MCF 10A (cell line): ENCODE data around the gene ARMC6. TPM values are rescaled to one million over a fixed set of nuclear protein-coding genes. Genes with fewer than 3 reads are reported as not detected.

Source experiments
- BruUV-seq: library from RNA; stranded (reverse); fragments of 400-500 nt; replicated peaks from 2 replicates; lab custom pipeline; 2021; lab: Mats Ljungman, UMichigan
- CTCF ChIA-PET: fragments of 300-600 bp; sonication (Branson Sonifier 250); formaldehyde crosslinking; extraction: SDS; loops from one replicate; lab custom pipeline; 2021; ENCODE audit warnings: antibody characterized with exemption, inconsistent platforms; lab: Yijun Ruan, JAX
- POLR2A ChIA-PET: fragments of 300-600, 350-650 bp; sonication (Branson Sonifier 250); formaldehyde crosslinking; extraction: SDS; loops from one replicate; lab custom pipeline; 2020; ENCODE audit warnings: antibody characterized with exemption, inconsistent platforms; lab: Yijun Ruan, JAX
- DNase-seq: peaks from one replicate; pipeline ENCODE4 v3.0.0-alpha.2; 2018; ENCODE audit not compliant: unreplicated experiment
- H3K27ac Mint-ChIP-seq: one replicate; pipeline ENCODE4 v1.8.0; 2022; ENCODE audit warnings: mild to moderate bottlenecking, low read depth, mixed read lengths; ENCODE audit not compliant: unreplicated experiment
- H3K27me3 Mint-ChIP-seq: one replicate; pipeline ENCODE4 v1.8.0; 2022; ENCODE audit warnings: mixed read lengths; ENCODE audit not compliant: insufficient read depth, unreplicated experiment
- H3K36me3 Mint-ChIP-seq: one replicate; pipeline ENCODE4 v1.8.0; 2022; ENCODE audit warnings: mild to moderate bottlenecking, moderate library complexity, mixed read lengths; ENCODE audit not compliant: insufficient read depth, unreplicated experiment
- H3K4me1 Mint-ChIP-seq: one replicate; pipeline ENCODE4 v1.8.0; 2022; ENCODE audit warnings: mixed read lengths; ENCODE audit not compliant: insufficient read depth, unreplicated experiment
- H3K4me3 Mint-ChIP-seq: one replicate; pipeline ENCODE4 v1.8.0; 2022; ENCODE audit warnings: mild to moderate bottlenecking, moderate library complexity, mixed read lengths; ENCODE audit not compliant: unreplicated experiment
- H3K9me3 Mint-ChIP-seq: one replicate; pipeline ENCODE4 v1.8.0; 2022; ENCODE audit warnings: mixed read lengths; ENCODE audit not compliant: unreplicated experiment
- intact Hi-C: fragments of 100-400 bp; cut with micrococcal nuclease; formaldehyde crosslinking; loops from 2 replicates; pipeline ENCODE4 v1.14.1; 2022
- total RNA-seq: library from RNA; stranded (reverse); gene quantifications from 2 replicates; pipeline ENCODE4 v1.2.3, GENCODE V29; 2022
- TF ChIP-seq, protein P1 (sequence below): fragments of 200-600 bp; IDR thresholded peaks from one replicate; pipeline ENCODE4 v1.8.0; 2022; ENCODE audit warnings: antibody characterized with exemption, mild to moderate bottlenecking; ENCODE audit not compliant: unreplicated experiment

Gene ARMC6
- total RNA-seq, 1 experiment from 2014 or later = 37.1 TPM

DNA sequence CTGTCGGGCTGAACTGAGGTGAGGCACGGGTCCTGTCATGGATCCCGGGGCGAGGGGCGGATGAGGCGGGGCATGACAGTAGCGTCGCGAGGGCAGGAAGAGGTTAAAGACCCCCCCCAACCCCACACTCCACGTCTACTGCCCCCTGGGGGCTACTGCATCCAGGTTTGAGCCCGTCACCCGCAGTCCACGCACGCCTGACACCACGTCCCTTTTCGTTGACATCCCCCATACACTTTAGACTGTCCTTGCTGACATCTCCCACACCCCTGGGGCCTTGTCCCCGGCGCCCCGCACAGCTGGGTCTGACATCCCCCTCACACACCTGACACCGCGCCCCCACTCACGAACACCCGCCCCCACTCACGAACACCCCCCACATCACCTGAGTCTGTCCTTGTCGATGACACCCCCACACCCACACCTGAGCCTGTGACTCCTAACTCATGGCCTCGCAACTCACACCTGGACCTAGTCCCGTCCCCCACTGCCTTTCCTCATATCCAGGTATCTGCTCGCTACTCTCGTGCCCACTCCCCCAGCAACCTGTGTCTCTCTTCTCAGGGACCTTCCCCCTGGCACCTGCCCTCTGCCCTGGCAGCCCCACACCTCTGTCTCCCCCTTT, 30.8 kb downstream of the ARMC6 start:
- POLR2A ChIA-PET = interaction anchor here (0.5 to 1.6 kb wide), 8 partner anchors 11 to 847 kb away, joined by 3 to 7 read pairs (median 3); no protein-coding TSS in a partner anchor
- Mint-ChIP-seq H3K27ac (peak overlapping the region; percentile 5), H3K9me3 (no peaks in the 10 kb centered on the region), H3K4me1 (peaks cover 15% of the 10 kb centered on the region), H3K27me3 (no peaks in the 10 kb centered on the region), H3K36me3 (peaks cover 11% of the 10 kb centered on the region), H3K4me3 (peak overlapping the region; percentile 83)
- DNase-seq = no peak
- CTCF ChIA-PET = interaction anchor here (0.6 to 1.5 kb wide), 3 partner anchors 11 to 127 kb away, joined by 3 to 4 read pairs (median 4); no protein-coding TSS in a partner anchor
- no TSS peak for BruUV-seq
- intact Hi-C loops = loop anchor here (5.0 kb wide), 1 partner anchor 73 kb away; the partner anchor contains the start of gene TMEM161A
- TF ChIP-seq, protein P1, sequence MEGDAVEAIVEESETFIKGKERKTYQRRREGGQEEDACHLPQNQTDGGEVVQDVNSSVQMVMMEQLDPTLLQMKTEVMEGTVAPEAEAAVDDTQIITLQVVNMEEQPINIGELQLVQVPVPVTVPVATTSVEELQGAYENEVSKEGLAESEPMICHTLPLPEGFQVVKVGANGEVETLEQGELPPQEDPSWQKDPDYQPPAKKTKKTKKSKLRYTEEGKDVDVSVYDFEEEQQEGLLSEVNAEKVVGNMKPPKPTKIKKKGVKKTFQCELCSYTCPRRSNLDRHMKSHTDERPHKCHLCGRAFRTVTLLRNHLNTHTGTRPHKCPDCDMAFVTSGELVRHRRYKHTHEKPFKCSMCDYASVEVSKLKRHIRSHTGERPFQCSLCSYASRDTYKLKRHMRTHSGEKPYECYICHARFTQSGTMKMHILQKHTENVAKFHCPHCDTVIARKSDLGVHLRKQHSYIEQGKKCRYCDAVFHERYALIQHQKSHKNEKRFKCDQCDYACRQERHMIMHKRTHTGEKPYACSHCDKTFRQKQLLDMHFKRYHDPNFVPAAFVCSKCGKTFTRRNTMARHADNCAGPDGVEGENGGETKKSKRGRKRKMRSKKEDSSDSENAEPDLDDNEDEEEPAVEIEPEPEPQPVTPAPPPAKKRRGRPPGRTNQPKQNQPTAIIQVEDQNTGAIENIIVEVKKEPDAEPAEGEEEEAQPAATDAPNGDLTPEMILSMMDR = no peak

DNA sequence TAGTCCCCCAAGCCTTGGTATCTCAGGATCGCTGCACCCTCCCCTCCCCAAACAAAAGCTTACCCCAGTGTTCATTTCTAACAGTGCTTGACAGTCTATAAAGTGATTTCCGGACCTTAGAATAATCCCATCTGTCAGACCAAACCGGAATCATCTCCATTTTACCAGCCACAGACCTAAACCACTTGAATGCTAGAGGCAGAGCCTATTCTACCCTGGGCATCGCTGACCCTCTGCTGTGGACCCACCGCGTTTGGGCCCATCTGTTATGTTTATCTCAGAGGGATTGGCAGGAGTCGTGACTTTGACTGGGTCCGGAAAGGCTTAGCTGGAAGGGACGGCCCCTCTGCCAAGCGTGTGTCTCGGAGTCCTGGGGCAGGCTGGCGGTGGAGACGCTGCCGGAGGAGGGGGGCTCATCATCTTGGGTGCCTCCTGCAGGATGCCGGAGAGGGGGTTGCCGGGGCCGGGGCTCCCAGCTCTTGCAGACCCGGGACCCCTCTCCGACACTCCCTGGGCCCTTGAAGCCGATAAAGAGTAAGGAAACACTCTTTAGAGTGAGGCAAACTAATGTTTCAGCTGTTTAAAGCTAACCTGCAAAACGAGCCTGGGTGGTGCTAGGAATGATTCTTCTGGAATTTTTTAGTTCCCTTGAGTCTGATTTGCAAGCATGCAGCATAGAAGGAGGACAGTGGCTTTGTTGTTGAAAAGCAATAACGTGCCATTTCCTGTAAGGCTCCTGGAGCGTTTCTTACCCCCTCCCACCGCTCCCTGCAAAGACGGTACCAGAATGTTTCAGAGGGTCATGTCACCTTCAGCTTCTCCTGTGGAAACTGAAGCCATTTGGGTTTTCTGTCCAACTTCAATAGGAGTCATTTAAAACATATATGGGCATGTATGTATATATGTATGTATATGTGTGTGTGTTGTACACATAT, 31.7 kb downstream of the ARMC6 start:
- BruUV-seq = no TSS peak
- no peaks in the 10 kb centered on the region for H3K27me3 Mint-ChIP-seq
- TF ChIP-seq, protein P1 = no peak
- H3K36me3 Mint-ChIP-seq = peaks cover 2% of the 10 kb centered on the region
- DNase-seq = no peak
- CTCF ChIA-PET = interaction anchor here (0.6 to 0.7 kb wide), 4 partner anchors 18 to 128 kb away, joined by 3 to 4 read pairs (median 4); no protein-coding TSS in a partner anchor
- intact Hi-C loops = loop anchor here (5.0 kb wide), 1 partner anchor 72 kb away; the partner anchor contains the start of gene TMEM161A
- POLR2A ChIA-PET = interaction anchor here (0.5 to 1.0 kb wide), 4 partner anchors 75 to 846 kb away, joined by 3 to 4 read pairs (median 3); no protein-coding TSS in a partner anchor
- peaks cover 15% of the 10 kb centered on the region for H3K4me1 Mint-ChIP-seq
- H3K4me3 Mint-ChIP-seq = peak overlapping the region; percentile 83
- no peak overlapping the region for H3K27ac Mint-ChIP-seq
- no peaks in the 10 kb centered on the region for H3K9me3 Mint-ChIP-seq

DNA sequence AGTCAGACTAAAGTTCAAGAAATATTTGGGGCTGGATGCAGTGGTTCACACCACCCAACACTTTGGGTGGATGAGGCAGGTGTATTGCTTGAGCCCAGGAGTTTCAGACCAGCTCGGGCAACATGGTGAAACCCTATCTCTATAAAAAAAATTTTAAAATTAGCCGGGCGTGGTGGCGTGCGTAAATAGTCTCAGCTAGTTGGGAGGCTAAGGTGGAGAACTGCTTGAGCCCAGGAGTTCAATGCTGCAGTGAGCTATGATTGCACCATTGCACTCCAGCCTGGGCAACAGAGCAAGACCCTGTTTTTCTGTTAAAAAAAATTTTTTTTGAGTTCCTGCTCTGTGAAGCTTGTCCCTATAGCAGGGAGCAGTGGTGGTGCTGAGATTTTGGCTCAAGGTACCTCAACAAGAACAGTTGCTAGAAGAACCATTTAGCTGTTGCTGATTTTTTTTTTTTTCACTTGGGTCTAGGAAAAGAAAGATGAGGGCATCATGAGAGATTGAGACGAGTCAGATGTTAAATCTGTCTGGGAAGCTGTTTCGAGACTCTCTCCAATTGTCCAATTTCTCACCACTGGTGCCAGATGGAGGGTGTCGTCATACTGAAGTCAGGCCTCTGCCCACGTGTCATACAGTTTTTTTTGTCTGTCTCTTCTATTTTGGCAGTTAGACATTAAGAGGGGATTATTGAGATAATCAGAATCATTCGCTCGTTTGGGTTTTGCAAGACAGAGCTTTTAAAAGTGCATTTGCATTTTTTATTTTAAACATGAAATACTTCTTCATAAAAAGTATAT, 34.1 kb downstream of the ARMC6 start:
- TF ChIP-seq, protein P1 = no peak
- no peak overlapping the region for H3K4me3 Mint-ChIP-seq
- H3K36me3 Mint-ChIP-seq = peaks cover 7% of the 10 kb centered on the region
- H3K9me3 Mint-ChIP-seq = no peaks in the 10 kb centered on the region
- intact Hi-C loops = no loop called here
- POLR2A ChIA-PET = interaction anchor here (1.1 to 1.6 kb wide), 3 partner anchors 10 to 22 kb away, joined by 3 to 4 read pairs (median 4); no protein-coding TSS in a partner anchor
- no peaks in the 10 kb centered on the region for H3K27me3 Mint-ChIP-seq
- BruUV-seq = no TSS peak
- no peak for DNase-seq
- H3K27ac Mint-ChIP-seq = no peak overlapping the region
- CTCF ChIA-PET = interaction anchor here (0.6 to 1.9 kb wide), 3 partner anchors 13 to 30 kb away, joined by 3 to 15 read pairs (median 4); no protein-coding TSS in a partner anchor
- H3K4me1 Mint-ChIP-seq = peaks cover 13% of the 10 kb centered on the region
